PC-3 (cell line): ENCODE data around the gene CCDC7. TPM values are rescaled to one million over a fixed set of nuclear protein-coding genes. Genes with fewer than 3 reads are reported as not detected.

Experiments used
- ATAC-seq: fragments of 200-7000 bp; cut with Tn5 transposase; 2 replicates; pipeline ENCODE4 v1.9.1; 2020; ENCODE audit warnings: mild to moderate bottlenecking, moderate library complexity
- BruUV-seq: library from RNA; stranded (reverse); fragments of 400-500 nt; replicated peaks from 2 replicates; lab custom pipeline; 2021; lab: Mats Ljungman, UMichigan
- CTCF ChIA-PET: fragments of 300-600 bp; sonication (Branson Sonifier 250); formaldehyde crosslinking; loops from one replicate; lab custom pipeline; 2022; ENCODE audit warnings: antibody characterized with exemption; lab: Charles Lee
- POLR2A ChIA-PET: fragments of 300-600 bp; sonication (Branson Sonifier 250); formaldehyde crosslinking; loops from one replicate; lab custom pipeline; 2022; ENCODE audit warnings: antibody characterized with exemption; ENCODE audit not compliant: unreplicated experiment; lab: Charles Lee
- DNase-seq: peaks from one replicate; pipeline ENCODE4 v3.0.0-alpha.2; 2015
- H2AFZ ChIP-seq: fragments of 300-600 bp; sonication (generic); 2 replicates; pipeline ENCODE4 v1.6.0; 2016; ENCODE audit warnings: antibody characterized with exemption, low read length
- H3F3A ChIP-seq: fragments of 300-600 bp; sonication (generic); one replicate; pipeline ENCODE4 v1.6.0; 2017; ENCODE audit warnings: antibody characterized with exemption, low read length, control low read depth, mild to moderate bottlenecking; ENCODE audit not compliant: unreplicated experiment
- H3K27ac ChIP-seq: fragments of 300-600 bp; sonication (generic); 2 replicates; pipeline ENCODE4 v1.5.1; 2016; ENCODE audit warnings: mild to moderate bottlenecking, low read length
- H3K27me3 ChIP-seq: fragments of 300-600 bp; sonication (generic); 2 replicates; pipeline ENCODE4 v1.6.1; 2016; ENCODE audit warnings: low read length, mixed read lengths
- H3K36me3 ChIP-seq: fragments of 300-600 bp; sonication (generic); 2 replicates; pipeline ENCODE4 v1.6.1; 2016; ENCODE audit warnings: low read depth, mixed run types, low read length, mixed read lengths
- H3K4me1 ChIP-seq: fragments of 300-600 bp; sonication (generic); 2 replicates; pipeline ENCODE4 v1.5.1; 2016; ENCODE audit warnings: low read length; ENCODE audit not compliant: insufficient read depth
- H3K4me2 ChIP-seq: fragments of 300-600 bp; sonication (generic); 2 replicates; pipeline ENCODE4 v1.6.0; 2016; ENCODE audit warnings: low read length
- H3K4me3 ChIP-seq: fragments of 300-600 bp; sonication (generic); 2 replicates; pipeline ENCODE4 v1.5.1; 2016; ENCODE audit warnings: mild to moderate bottlenecking, low read length, mixed read lengths
- H3K79me2 ChIP-seq: fragments of 300-600 bp; sonication (generic); 2 replicates; pipeline ENCODE4 v1.6.1; 2017; ENCODE audit warnings: low read length, mixed read lengths
- H3K9ac ChIP-seq: fragments of 300-600 bp; sonication (generic); 2 replicates; pipeline ENCODE4 v1.6.0; 2016; ENCODE audit warnings: mild to moderate bottlenecking, low read length
- H3K9me2 ChIP-seq: fragments of 300-600 bp; sonication (generic); replicated peaks from 2 replicates; pipeline ENCODE4 v1.6.1; 2016; ENCODE audit warnings: mixed run types, low read length, mixed read lengths
- H3K9me3 ChIP-seq: fragments of 300-600 bp; sonication (generic); 2 replicates; pipeline ENCODE4 v1.6.1; 2016; ENCODE audit warnings: low read length, mixed read lengths
- H4K20me1 ChIP-seq: fragments of 300-600 bp; sonication (generic); 2 replicates; pipeline ENCODE4 v1.6.1; 2016; ENCODE audit warnings: low read length, mixed read lengths
- CTCF ChIP-seq: fragments of 300-600 bp; sonication (generic); conservative IDR thresholded peaks from 2 replicates; pipeline ENCODE4 v1.5.1; 2017; ENCODE audit warnings: antibody characterized with exemption, low read depth, mild to moderate bottlenecking, low read length
- EZH2 ChIP-seq: fragments of 300-600 bp; sonication (generic); IDR thresholded peaks from one replicate; pipeline ENCODE4 v1.6.1; 2017; ENCODE audit warnings: antibody characterized with exemption, mild to moderate bottlenecking, low read length; ENCODE audit not compliant: unreplicated experiment
- EZH2phosphoT487 ChIP-seq: fragments of 300-600 bp; sonication (generic); IDR thresholded peaks from 2 replicates; pipeline ENCODE4 v1.6.1; 2018; ENCODE audit warnings: mild to moderate bottlenecking, antibody characterized with exemption, low read length, borderline replicate concordance
- intact Hi-C: fragments of 100-400 bp; cut with micrococcal nuclease; formaldehyde crosslinking; loops from 2 replicates; pipeline ENCODE4 v1.9.0; 2023
- total RNA-seq: library from RNA; depleted of rRNA; stranded (reverse); fragments of >200 nt; gene quantifications from 2 replicates; pipeline ENCODE4 v1.2.3, GENCODE V29; 2014

CCDC7 gene
- total RNA-seq, 1 experiment from 2014 or later, result 19.1 TPM

DNA sequence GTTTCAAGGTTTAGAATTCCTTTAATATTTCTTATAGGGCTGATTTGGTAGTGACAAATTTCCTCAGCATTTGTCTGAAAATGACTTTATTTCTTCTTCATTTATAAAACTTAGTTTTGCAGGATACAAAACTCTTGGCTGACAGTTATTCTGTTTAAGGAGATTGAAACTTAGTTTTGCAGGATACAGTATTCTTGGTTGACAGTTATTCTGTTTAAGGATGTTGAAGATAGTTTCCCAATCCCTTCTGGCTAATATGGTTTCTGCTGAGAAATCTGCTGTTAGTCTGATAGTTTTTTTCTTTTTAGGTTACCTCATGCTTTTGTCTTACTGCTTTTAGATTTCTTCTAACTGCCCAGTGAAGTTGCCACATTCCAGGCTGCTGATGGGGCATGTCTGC is 325.3 kb downstream of the CCDC7 start:
- H3K4me3 ChIP-seq, result no peak overlapping the region
- no peaks in the 10 kb centered on the region for H3K9me2 ChIP-seq
- ATAC-seq (no peak), DNase-seq (no peak)
- H3K4me2 ChIP-seq, result no peak overlapping the region
- peaks cover 7% of the 10 kb centered on the region; the same call in 1 of the 2 replicates for H3K36me3 ChIP-seq
- H3K9me3 ChIP-seq, result peaks cover 15% of the 10 kb centered on the region
- H3K4me1 ChIP-seq, result no peaks in the 10 kb centered on the region
- H2AFZ ChIP-seq, result no peak overlapping the region
- TF ChIP-seq CTCF, result no peak
- no peak for TF ChIP-seq EZH2
- no peak for TF ChIP-seq EZH2phosphoT487
- POLR2A ChIA-PET, result no interaction called here
- no peaks in the 10 kb centered on the region for H3K27me3 ChIP-seq
- no peak overlapping the region for H3K27ac ChIP-seq
- H3F3A ChIP-seq, result no peaks in the 10 kb centered on the region
- H3K79me2 ChIP-seq, result no peaks in the 10 kb centered on the region
- no peaks in the 10 kb centered on the region for H4K20me1 ChIP-seq
- CTCF ChIA-PET, result no interaction called here
- H3K9ac ChIP-seq, result no peak overlapping the region
- intact Hi-C loops, result no loop called here
- BruUV-seq, result no TSS peak

- DNase-seq (no peak), ATAC-seq (no peak)
- intact Hi-C loops, result no loop called here
- peaks cover 15% of the 10 kb centered on the region for H3K9me3 ChIP-seq
- H3K4me1 ChIP-seq, result no peaks in the 10 kb centered on the region
- no peaks in the 10 kb centered on the region for H3K9me2 ChIP-seq
- TF ChIP-seq EZH2, result no peak
- TF ChIP-seq EZH2phosphoT487, result no peak
- TF ChIP-seq CTCF, result no peak
- no peak overlapping the region for H3K4me3 ChIP-seq
- H3K4me2 ChIP-seq, result no peak overlapping the region
- H3K27me3 ChIP-seq, result no peaks in the 10 kb centered on the region
- H2AFZ ChIP-seq, result no peak overlapping the region
- peaks cover 7% of the 10 kb centered on the region; the same call in 1 of the 2 replicates for H3K36me3 ChIP-seq
- ChIA-PET CTCF (no interaction called here), POLR2A (no interaction called here)
- no peak overlapping the region for H3K9ac ChIP-seq
- BruUV-seq, result no TSS peak
- H4K20me1 ChIP-seq, result no peaks in the 10 kb centered on the region
- no peaks in the 10 kb centered on the region for H3K79me2 ChIP-seq
- no peak overlapping the region for H3K27ac ChIP-seq
- no peaks in the 10 kb centered on the region for H3F3A ChIP-seq
These were observed 327.2 kb downstream of the CCDC7 start for GRCh38 chr10:32773105-32773504.

DNA sequence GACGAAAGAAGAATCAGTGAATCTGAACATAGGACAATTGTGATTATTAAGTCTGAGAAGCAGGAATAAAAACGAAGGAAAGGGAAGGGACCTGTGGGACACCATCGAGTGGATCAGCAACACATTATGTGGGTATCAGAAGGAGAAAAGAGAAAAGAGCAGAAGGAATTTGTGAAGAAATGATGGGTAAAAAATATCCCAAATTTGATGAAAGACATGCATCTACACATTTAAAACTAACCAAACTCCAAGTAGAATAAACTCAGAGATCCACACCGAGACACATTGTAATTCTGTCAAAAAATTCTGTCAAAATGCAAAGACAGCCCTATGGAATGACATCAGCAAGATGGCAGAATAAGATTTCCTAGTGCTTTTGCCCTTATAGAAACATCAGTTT is 341.0 kb downstream of the CCDC7 start:
- Histone ChIP-seq H3K4me2 (no peak overlapping the region), H3K9me3 (0 out of 2 replicates have a peak, but pooled peaks cover 6% of the 10 kb centered on the region), H3K79me2 (no peaks in the 10 kb centered on the region), H2AFZ (no peak overlapping the region), H3K36me3 (no peaks in the 10 kb centered on the region), H3K27me3 (no peaks in the 10 kb centered on the region), H3F3A (no peaks in the 10 kb centered on the region), H3K27ac (no peak overlapping the region), H3K9me2 (no peaks in the 10 kb centered on the region), H3K9ac (no peak overlapping the region), H3K4me1 (no peaks in the 10 kb centered on the region), H4K20me1 (no peaks in the 10 kb centered on the region), H3K4me3 (no peak overlapping the region)
- ChIA-PET POLR2A (no interaction called here), CTCF (no interaction called here)
- TF ChIP-seq EZH2phosphoT487 (no peak), EZH2 (no peak), CTCF (no peak)
- DNase-seq, result no peak
- BruUV-seq, result no TSS peak
- intact Hi-C loops, result no loop called here
- ATAC-seq, result no peak
